ENCODE measurements around the gene HOXA4. TPM values are rescaled to one million over a fixed set of nuclear protein-coding genes. Genes with fewer than 3 reads are reported as not detected.

The HOXA4 gene
- total and polyA plus RNA-seq, 10 of the 15 experiments (the other 5 are each of a cell fraction or from before 2014, with no cell fraction given), result 0.07 TPM; not detected in 9

- TF ChIP-seq BACH1 (IDR thresholded peaks at IDR 0.05; ENCODE audit: borderline replicate concordance), result no peak
Measured at GRCh38 chr7:27107391-27108381, 22.9 kb downstream of the HOXA4 start (continued).

- BruUV-seq (replicated peaks), result no TSS peak
- FAIRE-seq, result no peak
- H3K9me3 ChIP-seq (replicated peaks; ENCODE audit: control insufficient read depth, insufficient read depth, low read length), result no peaks in the 10 kb centered on the region; the same call in 2 of the 3 replicates
- intact Hi-C loops (cut with micrococcal nuclease; ENCODE audit: unreplicated experiment), result no loop called here
- ChIA-PET SMC1A (ENCODE audit: uncharacterized antibody, unreplicated experiment) (no interaction called here), RAD21 (ENCODE audit: unreplicated experiment) (no interaction called here), POLR2A (no interaction called here), CTCF (no interaction called here)
- H3K27ac ChIP-seq (ENCODE audit: control insufficient read depth, insufficient read depth), result no peak overlapping the region
- in situ Hi-C loops (cut with MboI), result no loop called here
- H3K27me3 ChIP-seq (replicated peaks in 1 of 2; ENCODE audit: control insufficient read depth in 2 of 2, insufficient read depth in 2 of 2, low read length in 1 of 2), result peaks cover 2% of the 10 kb centered on the region in 2 experiments
- ATAC-seq, result no peak
- TF ChIP-seq PAX8 (IDR thresholded peaks at IDR 0.05) (no peak), E2F8 (IDR thresholded peaks at IDR 0.05; ENCODE audit: low read depth, partially characterized antibody) (no peak), FOXM1 (IDR thresholded peaks at IDR 0.05; ENCODE audit: low read depth, low read length) (no peak), TAF1 (IDR thresholded peaks at IDR 0.05; ENCODE audit: borderline replicate concordance, low read depth, low read length) (no peak), RELA (IDR thresholded peaks at IDR 0.05; ENCODE audit: borderline replicate concordance, partially characterized antibody) (no peak), MEF2B (IDR thresholded peaks at IDR 0.05; ENCODE audit: partially characterized antibody, poor library complexity, severe bottlenecking) (no peak), REST (IDR thresholded peaks at IDR 0.05; ENCODE audit: low read depth, low read length) (no peak), JUND (IDR thresholded peaks at IDR 0.05; ENCODE audit: low read depth, low read length) (no peak), ZNF207 (IDR thresholded peaks at IDR 0.05; ENCODE audit: borderline replicate concordance) (no peak), ZNF217 (IDR thresholded peaks at IDR 0.05) (no peak), ZSCAN29 (IDR thresholded peaks at IDR 0.05) (no peak), MXI1 (IDR thresholded peaks at IDR 0.05; ENCODE audit: low read depth, low read length) (no peak), ZBED1 (IDR thresholded peaks at IDR 0.05; ENCODE audit: borderline replicate concordance) (no peak), MYB (IDR thresholded peaks at IDR 0.05; ENCODE audit: borderline replicate concordance, low read depth, low read length) (no peak)
- no peak overlapping the region for H2AFZ ChIP-seq (ENCODE audit: control insufficient read depth, low read depth, low read length)
- H3K4me2 ChIP-seq (ENCODE audit: control insufficient read depth, insufficient read depth), result no peak overlapping the region
- DNase-seq (ENCODE audit: low read depth, low spot score), result no peak
- H3K79me2 ChIP-seq (ENCODE audit: control insufficient read depth, insufficient read depth, low read length), result no peaks in the 10 kb centered on the region
- WGBS (ENCODE audit: insufficient coverage, insufficient replicate concordance, low lambda C conversion rate, missing lambda C conversion rate), result 86% methylated on average over 14 of the region's 14 CpGs
- no peaks in the 10 kb centered on the region for H4K20me1 ChIP-seq (ENCODE audit: control insufficient read depth, insufficient read depth)
- H3K4me1 ChIP-seq (ENCODE audit: control insufficient read depth, insufficient read depth, low read length), result no peaks in the 10 kb centered on the region
- H3K9ac ChIP-seq (ENCODE audit: control insufficient read depth, insufficient read depth, low read length), result no peak overlapping the region
- H3K36me3 ChIP-seq (ENCODE audit: control insufficient read depth in 2 of 2, insufficient read depth in 2 of 2, low read length in 1 of 2), result no peaks in the 10 kb centered on the region
- no peak overlapping the region for H3K4me3 ChIP-seq
Measured at GRCh38 chr7:27106901-27107240, 23.7 kb downstream of the HOXA4 start.
